Measurements from ENCODE around the gene ASIC5. TPM values are rescaled to one million over a fixed set of nuclear protein-coding genes. Genes with fewer than 3 reads are reported as not detected.
A peak's percentile ranks its signal among the peaks of the same experiment; 100 is the strongest.
"Not testable (repeated sequence)": the region's sequence is repeated elsewhere in the genome, so short reads cannot be mapped to it uniquely, and the experiment has no call there.

Gene ASIC5
- total RNA-seq, 2 donors from 2014 or later, result not detected

DNA sequence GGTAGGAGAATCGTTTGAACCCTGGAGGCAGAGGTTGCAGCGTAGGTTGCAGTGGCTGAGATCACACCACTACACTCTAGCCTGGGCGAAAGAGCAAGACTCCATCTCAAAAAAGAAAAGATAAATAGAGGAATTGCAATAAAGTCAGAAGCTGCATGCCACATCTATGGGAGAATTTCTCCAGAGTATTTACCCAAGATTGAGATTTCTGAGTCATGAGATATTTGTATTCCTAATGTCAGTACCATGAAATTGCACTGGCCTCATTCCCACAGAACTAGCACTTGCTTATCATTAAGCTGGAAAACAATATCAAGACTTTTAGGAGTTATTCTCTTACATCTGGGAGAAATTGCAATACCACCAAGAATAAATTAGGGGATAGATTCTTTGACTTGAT lies 37.4 kb downstream of the ASIC5 start:
- ATAC-seq, result no peak
- Mint-ChIP-seq H3K9me3 (no peaks in the 10 kb centered on the region), H3K27ac (no peak overlapping the region), H3K36me3 (no peaks in the 10 kb centered on the region)
- DNase-seq (ENCODE audit: low spot score in 2 of 2), result no peak

DNA sequence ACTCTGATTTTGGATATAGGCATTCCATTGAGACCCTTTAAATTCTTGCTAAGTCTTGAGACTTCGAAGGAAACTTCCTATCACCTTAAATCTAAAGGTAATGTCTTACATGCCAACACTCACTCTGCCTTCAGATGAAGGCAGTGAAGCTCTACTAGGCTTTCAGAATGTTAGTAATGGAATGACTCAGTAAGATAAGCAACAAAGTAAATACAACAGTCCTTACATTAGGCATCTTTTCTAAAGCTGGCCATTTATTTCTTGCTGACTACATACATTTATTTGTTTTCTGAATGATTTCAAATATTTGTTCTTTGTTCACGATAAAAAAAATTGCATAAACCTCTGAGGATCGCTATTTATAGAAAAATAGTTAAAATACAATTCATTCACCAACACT lies 43.5 kb downstream of the ASIC5 start:
- DNase-seq (ENCODE audit: low spot score in 2 of 2) (no peak), ATAC-seq (no peak)
- Mint-ChIP-seq H3K36me3 (no peaks in the 10 kb centered on the region), H3K9me3 (no peaks in the 10 kb centered on the region), H3K27ac (no peak overlapping the region)

DNA sequence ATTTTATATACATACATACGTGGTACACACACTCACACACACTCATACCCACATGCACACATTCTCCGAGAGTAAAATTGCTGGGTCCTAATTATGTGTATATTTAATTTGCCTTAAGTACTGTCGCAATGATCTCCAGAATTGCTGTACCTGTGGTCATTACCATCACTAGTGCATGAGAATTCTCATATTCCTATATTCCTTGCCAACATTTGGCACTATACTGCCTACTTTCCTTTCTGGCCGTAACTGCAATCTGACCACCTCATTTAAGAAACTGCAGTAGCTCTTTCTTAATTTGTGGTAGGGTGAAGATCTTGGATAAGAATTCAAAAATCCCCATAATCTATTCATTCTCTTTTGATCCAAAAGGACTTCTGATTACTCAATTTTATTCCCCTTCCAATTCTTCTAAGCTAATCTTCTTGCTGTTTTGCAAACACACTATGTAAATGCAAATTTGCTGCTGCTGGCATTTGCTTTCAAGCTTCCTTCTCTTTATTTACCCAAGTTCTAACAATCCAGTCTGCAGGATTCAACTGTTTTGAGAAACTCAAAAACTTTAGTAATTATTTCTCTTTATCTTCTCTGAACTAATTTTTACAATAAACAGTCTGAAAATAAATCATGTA lies 45.1 kb downstream of the ASIC5 start:
- Mint-ChIP-seq H3K36me3 (no peaks in the 10 kb centered on the region), H3K27ac (no peak overlapping the region), H3K9me3 (no peaks in the 10 kb centered on the region)
- DNase-seq (ENCODE audit: low spot score in 2 of 2) (no peak), ATAC-seq (no peak)

DNA sequence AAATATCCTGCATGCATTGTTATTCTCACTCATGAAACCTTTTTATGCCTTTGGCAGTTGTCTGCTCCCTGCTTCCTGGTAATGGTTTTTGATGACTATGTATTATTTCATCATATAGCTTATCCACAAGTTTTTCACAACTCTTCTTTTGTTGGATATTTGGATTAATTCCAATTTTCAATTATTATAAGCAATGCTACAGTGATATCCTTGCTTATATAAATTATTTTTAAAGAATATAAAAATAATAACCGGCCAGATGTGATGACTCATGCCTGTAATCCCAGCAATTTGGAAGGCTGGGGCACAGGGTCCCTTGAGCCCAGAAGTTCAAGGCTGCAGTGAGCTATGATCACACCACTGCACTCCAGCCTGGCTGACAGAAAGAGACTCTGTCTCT lies 47.0 kb downstream of the ASIC5 start:
- ATAC-seq, result no peak
- H3K9me3 Mint-ChIP-seq, result no peaks in the 10 kb centered on the region
- no peak overlapping the region for H3K27ac Mint-ChIP-seq
- H3K36me3 Mint-ChIP-seq, result no peaks in the 10 kb centered on the region
- no peak for DNase-seq (ENCODE audit: low spot score in 2 of 2)

DNA sequence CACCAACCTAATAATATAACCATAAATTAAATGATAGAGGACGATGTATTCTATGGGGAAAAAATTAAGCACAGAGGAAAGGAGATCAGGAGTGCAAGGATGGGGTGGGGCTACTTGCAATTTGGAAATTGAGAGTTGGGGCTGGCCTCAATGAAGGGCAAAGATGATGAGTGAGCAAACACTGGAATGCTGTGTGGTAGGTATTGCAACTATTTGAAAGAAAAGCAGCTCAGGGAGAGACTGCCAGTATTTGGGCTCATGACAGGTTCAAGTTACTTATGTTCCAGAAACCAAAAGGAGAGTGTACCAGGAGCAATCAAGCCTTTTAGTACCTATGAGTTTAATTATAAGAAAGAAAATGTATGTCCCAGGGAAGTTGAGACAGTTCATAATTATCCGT lies 47.4 kb downstream of the ASIC5 start:
- no peaks in the 10 kb centered on the region for H3K36me3 Mint-ChIP-seq
- H3K9me3 Mint-ChIP-seq, result no peaks in the 10 kb centered on the region
- no peak overlapping the region for H3K27ac Mint-ChIP-seq
- ATAC-seq, result no peak
- no peak for DNase-seq (ENCODE audit: low spot score in 2 of 2)

DNA sequence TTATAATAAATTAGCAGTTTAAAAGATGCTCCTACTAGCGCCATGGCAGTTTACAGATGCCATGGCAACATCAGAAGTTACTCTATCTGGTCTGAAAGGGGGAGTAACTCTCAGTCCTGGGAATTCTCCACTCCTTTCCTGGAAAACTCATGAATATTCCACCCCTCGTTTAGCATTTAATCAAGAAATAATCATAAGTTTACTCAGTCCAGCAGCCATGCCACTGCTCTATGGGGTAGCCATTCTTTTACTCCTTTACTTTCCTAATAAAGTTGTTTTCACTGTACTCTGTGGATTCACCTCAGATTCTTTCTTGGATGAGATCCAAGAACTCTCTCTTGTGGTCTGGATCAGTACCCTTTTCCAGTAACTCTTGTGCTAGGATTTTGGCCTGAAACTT lies 55.0 kb downstream of the ASIC5 start:
- no peaks in the 10 kb centered on the region for H3K9me3 Mint-ChIP-seq
- ATAC-seq (no peak), DNase-seq (ENCODE audit: low spot score in 2 of 2) (no peak)
- H3K27ac Mint-ChIP-seq, result no peak overlapping the region
- H3K36me3 Mint-ChIP-seq, result no peaks in the 10 kb centered on the region

DNA sequence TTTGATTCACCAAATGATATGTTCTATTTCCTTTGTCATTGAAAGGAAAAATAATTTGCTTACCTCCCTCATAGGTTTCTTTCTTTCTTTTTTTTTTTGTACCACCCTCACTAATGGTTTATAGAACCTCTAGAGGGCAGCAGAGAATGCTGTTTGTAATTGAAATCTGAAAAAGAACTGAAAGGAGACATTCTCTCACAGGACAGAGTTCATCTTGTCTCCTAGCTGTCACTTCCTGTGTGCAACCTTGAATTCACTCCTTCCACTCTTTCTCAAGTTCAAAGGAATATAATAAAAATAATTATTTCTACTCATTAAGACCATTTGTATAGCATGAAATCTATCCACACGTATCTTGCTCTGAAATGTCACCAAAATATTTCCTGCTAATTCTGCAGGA lies 56.2 kb downstream of the ASIC5 start:
- DNase-seq (ENCODE audit: low spot score in 2 of 2) (peak in 1 of 2 donors; percentile 9), ATAC-seq (peak; percentile 71 to 91)
- Mint-ChIP-seq H3K9me3 (no peaks in the 10 kb centered on the region), H3K36me3 (no peaks in the 10 kb centered on the region), H3K27ac (no peak overlapping the region)

DNA sequence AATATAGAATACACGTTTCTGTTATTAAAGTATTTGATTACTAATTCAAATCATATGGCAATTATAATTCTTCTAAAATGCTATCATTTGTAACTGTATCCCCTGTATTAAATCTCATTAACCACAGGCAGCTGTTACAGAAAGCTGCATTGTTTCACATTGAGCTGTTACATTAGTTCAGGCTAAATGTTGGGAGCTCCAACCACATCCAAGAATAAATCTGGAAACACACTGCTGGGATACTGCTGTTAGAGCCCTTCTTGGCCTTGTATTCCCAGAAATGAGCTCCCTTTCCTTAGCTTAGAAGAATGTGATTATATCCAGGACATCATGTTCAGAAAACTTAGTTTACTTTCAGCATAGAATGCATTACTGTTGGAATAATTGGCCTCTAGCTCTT lies 59.1 kb downstream of the ASIC5 start:
- Mint-ChIP-seq H3K9me3 (no peaks in the 10 kb centered on the region), H3K36me3 (no peaks in the 10 kb centered on the region), H3K27ac (no peak overlapping the region)
- DNase-seq (ENCODE audit: low spot score in 2 of 2) (no peak), ATAC-seq (no peak)

DNA sequence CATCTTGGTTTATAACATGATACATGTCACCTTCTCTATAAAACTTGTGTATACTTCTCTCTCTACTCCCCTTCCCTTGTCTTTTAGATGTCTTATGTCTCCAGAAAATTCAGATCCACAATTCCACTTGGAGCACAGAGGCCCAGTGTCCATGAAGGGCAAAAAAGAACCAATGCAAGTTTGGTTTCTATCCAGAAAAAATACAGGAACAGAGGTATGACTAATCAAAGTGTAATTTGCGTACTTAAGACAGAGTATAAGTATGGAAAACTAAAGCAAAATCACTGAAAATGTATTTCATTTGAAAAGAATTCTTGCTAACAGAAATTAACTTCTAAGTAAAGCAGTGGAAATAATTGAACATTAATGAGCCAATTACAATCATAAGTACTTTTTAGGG lies 61.1 kb downstream of the ASIC5 start:
- Mint-ChIP-seq H3K36me3 (no peaks in the 10 kb centered on the region), H3K9me3 (no peaks in the 10 kb centered on the region), H3K27ac (no peak overlapping the region)
- ATAC-seq, result no peak
- no peak for DNase-seq (ENCODE audit: low spot score in 2 of 2)

DNA sequence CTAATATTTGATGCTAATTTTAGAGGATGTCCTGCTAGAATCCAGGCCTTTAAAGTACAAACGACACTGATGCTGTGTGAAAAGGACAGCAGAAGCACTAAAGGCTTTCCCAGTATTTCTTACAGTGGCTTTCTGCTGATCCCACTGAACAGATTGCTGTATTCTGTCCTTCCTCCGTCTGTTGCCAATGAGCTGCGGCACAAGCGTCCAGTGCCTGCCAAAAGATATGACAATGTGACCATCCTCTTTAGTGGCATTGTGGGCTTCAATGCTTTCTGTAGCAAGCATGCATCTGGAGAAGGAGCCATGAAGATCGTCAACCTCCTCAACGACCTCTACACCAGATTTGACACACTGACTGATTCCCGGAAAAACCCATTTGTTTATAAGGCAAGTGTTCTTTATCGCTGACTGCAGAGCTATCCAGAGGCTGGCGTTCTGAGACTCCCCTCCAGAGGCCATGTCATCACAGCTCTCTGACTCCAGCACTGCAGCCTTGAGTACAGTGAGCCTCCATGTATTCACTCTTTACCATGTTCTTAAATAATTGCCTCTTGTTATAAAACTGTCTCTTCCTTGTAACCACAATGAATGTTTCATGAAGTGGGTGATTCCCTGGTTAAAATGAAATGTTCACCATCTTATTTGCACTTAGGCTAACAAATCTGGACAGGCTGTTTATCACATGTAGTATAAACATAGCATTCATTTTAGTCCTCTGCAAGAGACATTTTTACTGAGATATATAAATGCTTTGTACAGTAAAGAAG lies 63.7 kb downstream of the ASIC5 start:
- Mint-ChIP-seq H3K27ac (no peak overlapping the region), H3K36me3 (no peaks in the 10 kb centered on the region), H3K9me3 (no peaks in the 10 kb centered on the region)
- DNase-seq (ENCODE audit: low spot score in 2 of 2) (no peak), ATAC-seq (no peak)

DNA sequence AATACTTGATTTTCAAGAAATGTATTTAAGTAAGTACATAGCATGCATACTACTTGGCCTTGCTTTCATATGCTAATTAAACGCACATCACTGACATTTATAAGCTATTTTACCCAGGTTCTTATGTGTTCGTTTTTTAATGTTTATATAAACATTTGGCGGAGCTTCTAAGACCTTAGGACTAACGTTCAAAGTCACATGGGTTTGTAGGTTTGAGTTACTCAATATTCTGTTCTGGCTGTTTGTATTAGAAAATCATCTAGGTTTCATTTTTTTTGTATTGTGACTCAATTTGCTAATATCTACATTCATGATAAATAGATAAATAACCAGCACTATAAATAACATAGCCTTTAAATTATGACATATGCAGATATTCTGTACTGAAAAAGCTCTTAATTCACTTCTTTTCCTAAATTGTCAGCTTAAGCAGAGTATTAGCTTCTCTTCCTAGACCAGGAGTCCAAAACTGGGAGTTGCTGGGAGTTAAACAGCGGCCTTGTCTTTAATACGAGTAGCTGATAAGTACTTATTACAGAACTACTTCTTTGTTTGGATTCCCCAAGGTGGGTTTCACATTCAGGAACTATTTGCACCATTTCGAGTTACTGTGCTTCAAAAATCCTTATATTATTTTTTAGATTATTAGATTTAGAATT lies 65.3 kb downstream of the ASIC5 start:
- DNase-seq (ENCODE audit: low spot score in 2 of 2) (no peak), ATAC-seq (no peak)
- Mint-ChIP-seq H3K9me3 (no peaks in the 10 kb centered on the region), H3K27ac (no peak overlapping the region), H3K36me3 (no peaks in the 10 kb centered on the region)

DNA sequence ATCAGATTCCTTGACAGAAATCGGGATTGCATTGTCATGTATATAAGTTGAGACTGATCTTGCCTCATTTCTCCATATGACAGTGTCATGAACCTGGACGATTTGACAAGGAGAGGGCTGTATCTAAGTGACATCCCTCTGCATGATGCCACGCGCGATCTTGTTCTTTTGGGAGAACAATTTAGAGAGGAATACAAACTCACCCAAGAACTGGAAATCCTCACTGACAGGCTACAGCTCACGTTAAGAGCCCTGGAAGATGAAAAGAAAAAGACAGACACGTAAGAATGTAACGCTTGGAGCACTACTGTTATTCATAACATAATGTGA lies 66.3 kb downstream of the ASIC5 start:
- ATAC-seq (no peak), DNase-seq (ENCODE audit: low spot score in 2 of 2) (no peak)
- Mint-ChIP-seq H3K36me3 (no peaks in the 10 kb centered on the region), H3K27ac (no peak overlapping the region), H3K9me3 (no peaks in the 10 kb centered on the region)

DNA sequence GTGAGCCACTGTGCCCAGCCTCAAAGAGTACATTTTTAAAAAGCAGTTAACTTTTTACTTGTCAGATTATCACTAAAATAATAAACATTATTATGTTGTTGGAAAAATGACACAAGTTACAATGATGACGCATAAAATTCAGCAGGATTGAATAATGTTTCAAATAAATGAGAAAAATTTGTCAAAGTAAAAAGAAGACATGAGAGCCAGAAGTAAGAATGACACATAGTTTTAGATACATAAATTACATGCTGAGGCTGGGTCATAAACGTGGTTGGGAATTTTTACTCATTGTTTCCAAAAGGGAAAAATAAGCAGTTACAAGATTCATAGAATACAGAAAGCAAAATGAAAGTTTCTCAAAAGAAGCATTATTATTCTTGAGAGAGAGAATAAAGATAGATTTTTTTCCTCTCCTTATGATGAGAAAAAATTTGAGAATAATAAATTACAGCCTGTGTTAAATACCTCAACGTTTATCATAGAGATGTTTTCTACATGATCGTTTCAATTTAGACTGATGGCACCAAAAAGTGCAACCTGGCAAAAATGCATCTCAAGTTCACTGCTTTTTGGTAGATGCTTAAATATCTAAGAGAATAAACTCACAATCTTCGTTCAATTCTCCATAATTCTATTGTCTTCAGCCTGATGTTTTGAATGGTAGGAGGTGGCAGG lies 66.8 kb downstream of the ASIC5 start:
- Mint-ChIP-seq H3K27ac (no peak overlapping the region), H3K9me3 (no peaks in the 10 kb centered on the region), H3K36me3 (no peaks in the 10 kb centered on the region)
- DNase-seq (ENCODE audit: low spot score in 2 of 2) (no peak), ATAC-seq (peak in 1 of 2 donors; percentile 47)

DNA sequence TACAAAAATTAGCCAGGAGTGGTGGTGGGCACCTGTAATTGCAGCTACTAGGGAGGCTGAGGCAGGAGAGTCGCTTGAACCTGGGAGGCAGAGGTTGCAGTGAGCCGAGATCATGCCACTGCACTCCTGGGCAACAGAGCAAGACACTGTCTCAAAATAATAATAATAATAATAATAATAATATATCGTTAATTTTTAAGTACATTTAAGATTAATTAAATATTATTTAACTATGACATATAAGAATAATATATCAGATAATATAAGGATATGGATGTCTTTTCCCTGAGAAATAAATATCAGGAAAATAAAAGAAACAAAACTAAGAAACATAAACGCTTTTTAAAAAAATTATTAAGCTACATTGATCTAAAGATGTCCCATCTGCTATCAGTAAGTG lies 68.5 kb downstream of the ASIC5 start:
- not testable (repeated sequence) for H3K9me3 Mint-ChIP-seq; DNase-seq (ENCODE audit: low spot score in 2 of 2); H3K27ac Mint-ChIP-seq; H3K36me3 Mint-ChIP-seq; ATAC-seq

DNA sequence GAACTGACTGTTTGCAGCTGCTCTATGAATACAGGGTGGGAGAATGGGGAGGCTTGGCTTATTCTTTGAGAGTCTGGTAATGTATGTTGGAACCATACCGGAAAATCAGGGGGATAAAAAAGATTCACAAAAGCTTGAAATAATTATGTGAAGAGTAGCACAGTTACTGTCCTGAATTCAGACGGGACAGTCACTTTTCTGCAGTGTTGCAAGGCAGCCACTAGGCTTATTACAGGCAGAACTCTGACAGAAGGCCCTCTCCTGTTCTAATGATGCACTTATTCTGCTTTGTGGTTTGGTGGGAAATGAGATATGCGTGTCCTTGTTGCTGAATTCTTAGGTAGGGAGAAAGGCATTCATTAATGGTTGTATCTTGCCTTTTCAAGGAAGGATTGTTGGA lies 70.1 kb downstream of the ASIC5 start:
- Mint-ChIP-seq H3K27ac (no peak overlapping the region), H3K36me3 (no peaks in the 10 kb centered on the region), H3K9me3 (no peaks in the 10 kb centered on the region)
- DNase-seq (ENCODE audit: low spot score in 2 of 2) (no peak), ATAC-seq (peak in 1 of 2 donors; percentile 53)

DNA sequence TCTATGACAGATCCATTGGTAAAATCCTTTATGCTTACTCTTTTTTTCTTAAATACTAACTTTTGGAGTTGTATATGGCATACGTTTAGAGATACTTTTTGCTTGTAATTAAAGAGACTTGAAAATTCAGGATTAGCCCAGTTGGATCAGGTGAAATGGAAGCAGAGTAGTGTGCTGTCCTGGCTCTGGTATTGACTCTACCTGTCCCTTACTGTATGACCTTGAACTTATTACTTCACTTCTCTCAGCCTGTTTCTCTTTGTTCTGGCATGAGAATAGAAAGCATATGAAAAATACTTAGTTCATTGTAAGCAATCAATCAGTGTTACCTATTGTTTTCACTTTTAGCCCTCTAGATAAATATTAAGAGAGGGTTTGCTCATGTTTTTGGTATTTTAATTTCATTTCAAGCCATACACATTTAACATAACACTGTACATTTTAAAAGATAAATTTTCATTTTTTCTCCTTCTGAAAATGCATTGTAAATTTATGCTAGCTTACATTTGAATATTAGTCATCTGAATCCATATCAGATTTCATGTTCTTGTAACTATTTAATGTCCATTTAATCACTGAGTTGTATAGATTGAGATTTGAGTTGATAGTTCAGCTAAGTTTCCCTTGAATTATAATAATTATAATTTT lies 71.4 kb downstream of the ASIC5 start:
- Mint-ChIP-seq H3K9me3 (no peaks in the 10 kb centered on the region), H3K27ac (no peak overlapping the region), H3K36me3 (no peaks in the 10 kb centered on the region)
- ATAC-seq, result no peak
- DNase-seq (ENCODE audit: low spot score in 2 of 2), result no peak

DNA sequence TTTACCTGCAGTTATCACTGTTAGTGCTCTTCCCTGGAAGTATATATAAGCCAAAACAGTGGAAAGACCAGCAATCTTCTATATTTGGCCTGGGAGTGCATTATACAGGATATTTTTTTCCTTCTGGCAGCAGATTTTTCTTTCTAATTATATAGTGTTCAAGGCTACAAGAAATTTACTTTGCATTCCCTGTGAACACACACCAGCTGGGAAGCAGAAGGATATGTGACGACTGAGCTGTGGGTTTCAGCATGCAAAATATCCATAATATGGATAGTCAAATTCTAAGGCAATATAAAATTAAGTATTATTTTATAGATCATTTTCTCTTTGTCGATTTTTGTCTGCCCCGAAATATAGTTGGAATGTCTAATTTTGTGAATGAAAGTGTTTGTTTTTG lies 76.1 kb downstream of the ASIC5 start:
- no peaks in the 10 kb centered on the region for H3K36me3 Mint-ChIP-seq
- no peak for DNase-seq (ENCODE audit: low spot score in 2 of 2)
- no peak overlapping the region for H3K27ac Mint-ChIP-seq
- no peaks in the 10 kb centered on the region for H3K9me3 Mint-ChIP-seq
- no peak for ATAC-seq

Measured in activated naive CD4-positive, alpha-beta T cell treated with anti-CD3 and anti-CD28 coated beads, Interleukin-2, amount 50 U/mL, for 72 hours (primary cell).